Panc1 (cell line): ENCODE data around the gene SLC6A13.

Experiments used
- CTCF ChIP-seq: fragments of 450-650 bp; IDR thresholded peaks from 2 replicates; pipeline ENCODE4 v1.5.1; 2017; ENCODE audit warnings: mild to moderate bottlenecking
- POLR2AphosphoS5 ChIP-seq: IDR thresholded peaks from 2 replicates; pipeline ENCODE4 v1.6.1; 2012; ENCODE audit warnings: mild to moderate bottlenecking, low read depth, low read length, moderate library complexity

GRCh38 chr12:195156-195555 lies 67.5 kb downstream of the SLC6A13 start:
- no peak for TF ChIP-seq CTCF
- TF ChIP-seq POLR2AphosphoS5: no peak
